H1 (cell line): Measurements from ENCODE around the gene CCDC178.

Source experiments
- CBX5 ChIP-seq: fragments of 300-800, 300-1000 bp; sonication (generic); IDR thresholded peaks from 2 replicates; pipeline ENCODE4 v1.7.1; 2016; ENCODE audit warnings: antibody characterized with exemption, low read length, low read depth
- CEBPB ChIP-seq: IDR thresholded peaks from 2 replicates; pipeline ENCODE4 v1.6.1; 2012; ENCODE audit warnings: low read depth, low read length
- CTCF ChIP-seq, 3 experiments: IDR thresholded peaks; 1 replicate in 2 of 3; 2 replicates in 1 of 3; pipeline versions ENCODE4 v1.5.1 to v1.6.1; 2011; ENCODE audit warnings: low read length in 3 of 3, mild to moderate bottlenecking in 3 of 3, inconsistent platforms in 2 of 3, low read depth in 1 of 3, moderate library complexity in 1 of 3; ENCODE audit not compliant: insufficient read depth in 1 of 3; ENCODE audit errors: control extremely low read depth in 1 of 3
- EZH2 ChIP-seq: fragments of 200-600 bp; sonication (generic); IDR thresholded peaks from 2 replicates; pipeline ENCODE4 v1.7.1; 2012; ENCODE audit warnings: low read depth, mild to moderate bottlenecking, moderate library complexity, low read length, inconsistent platforms; ENCODE audit not compliant: severe bottlenecking
- HDAC2 ChIP-seq, 2 experiments: fragments of 300-600 bp in 1 of 2; sonication (generic) in 1 of 2; IDR thresholded peaks; 2 replicates each; pipeline ENCODE4 v1.6.1; 2011 to 2012; ENCODE audit warnings: low read depth in 2 of 2, low read length in 2 of 2, mild to moderate bottlenecking in 2 of 2, moderate library complexity in 2 of 2, borderline replicate concordance in 1 of 2, inconsistent platforms in 1 of 2
- KDM5A ChIP-seq: fragments of 200-600 bp; IDR thresholded peaks from 2 replicates; pipeline ENCODE4 v1.7.1; 2012; ENCODE audit warnings: mild to moderate bottlenecking, low read length, inconsistent platforms, mixed read lengths
- POLR2A ChIP-seq, 2 experiments: IDR thresholded peaks; 1 replicate in 1 of 2; 2 replicates in 1 of 2; pipeline ENCODE4 v1.6.1; 2011; ENCODE audit warnings: low read depth in 2 of 2, low read length in 2 of 2, mild to moderate bottlenecking in 2 of 2; ENCODE audit errors: control extremely low read depth in 1 of 2
- POLR2AphosphoS5 ChIP-seq: IDR thresholded peaks from 2 replicates; pipeline ENCODE4 v1.6.1; 2011; ENCODE audit warnings: low read depth, low read length
- RAD21 ChIP-seq, 2 experiments: IDR thresholded peaks in 1 of 2; conservative IDR thresholded peaks in 1 of 2; 2 replicates each; pipeline ENCODE4 v1.6.1; 2011; ENCODE audit warnings: low read depth in 2 of 2, low read length in 2 of 2, improper control_type of control experiment in 1 of 2, inconsistent platforms in 1 of 2, mild to moderate bottlenecking in 1 of 2, moderate library complexity in 1 of 2
- RFX5 ChIP-seq: IDR thresholded peaks from 2 replicates; pipeline ENCODE4 v1.6.1; 2011; ENCODE audit warnings: low read depth, low read length, improper control_type of control experiment, borderline replicate concordance
- SIX5 ChIP-seq: IDR thresholded peaks from 2 replicates; pipeline ENCODE4 v1.6.1; 2011; ENCODE audit warnings: mild to moderate bottlenecking, low read depth, low read length
- SUZ12 ChIP-seq: fragments of 200-600 bp; sonication (generic); IDR thresholded peaks from 2 replicates; pipeline ENCODE4 v1.6.1; 2012; ENCODE audit warnings: mild to moderate bottlenecking, inconsistent platforms, low read length, moderate library complexity, mixed read lengths
- TAF1 ChIP-seq: IDR thresholded peaks from 2 replicates; pipeline ENCODE4 v1.6.1; 2011; ENCODE audit warnings: mild to moderate bottlenecking, low read depth, low read length
- TCF12 ChIP-seq: IDR thresholded peaks from 2 replicates; pipeline ENCODE4 v1.6.1; 2011; ENCODE audit warnings: low read depth, mild to moderate bottlenecking, low read length

GRCh38 chr18:33184958-33185357, 255.6 kb downstream of the CCDC178 start:
- TF ChIP-seq CTCF (IDR thresholded peaks at IDR 0.05; ENCODE audit: control extremely low read depth in 1 of 3, insufficient read depth in 1 of 3, low read depth in 1 of 3, low read length in 3 of 3): peak in 2 of 3 experiments; percentile 32 to 52; a peak in 2 of 4 replicates
- TF ChIP-seq POLR2AphosphoS5: no peak
- TF ChIP-seq HDAC2 (IDR thresholded peaks at IDR 0.05; ENCODE audit: borderline replicate concordance in 1 of 2, low read depth in 2 of 2, low read length in 2 of 2): no peak
- TF ChIP-seq RAD21 (IDR thresholded peaks at IDR 0.05 in 1 of 2, conservative IDR thresholded peaks at IDR 0.05 in 1 of 2; ENCODE audit: low read depth in 2 of 2, low read length in 2 of 2): peak; percentile 38 to 45; a peak in 3 of 4 replicates
- no peak for TF ChIP-seq SUZ12
- no peak for TF ChIP-seq CEBPB
- no peak for TF ChIP-seq CBX5
- TF ChIP-seq POLR2A (IDR thresholded peaks at IDR 0.05; ENCODE audit: control extremely low read depth in 1 of 2, low read depth in 2 of 2, low read length in 2 of 2): no peak
- no peak for TF ChIP-seq RFX5
- TF ChIP-seq TCF12: no peak
- no peak for TF ChIP-seq KDM5A
- no peak for TF ChIP-seq SIX5
- no peak for TF ChIP-seq EZH2
- no peak for TF ChIP-seq TAF1
